Measurements from ENCODE around the gene RPS6KC1. TPM values are rescaled to one million over a fixed set of nuclear protein-coding genes. Genes with fewer than 3 reads are reported as not detected.
"Not testable (repeated sequence)": the region's sequence is repeated elsewhere in the genome, so short reads cannot be mapped to it uniquely, and the experiment has no call there.

Gene RPS6KC1
- total RNA-seq, 1 donor from 2014 or later = 50.5 TPM

DNA sequence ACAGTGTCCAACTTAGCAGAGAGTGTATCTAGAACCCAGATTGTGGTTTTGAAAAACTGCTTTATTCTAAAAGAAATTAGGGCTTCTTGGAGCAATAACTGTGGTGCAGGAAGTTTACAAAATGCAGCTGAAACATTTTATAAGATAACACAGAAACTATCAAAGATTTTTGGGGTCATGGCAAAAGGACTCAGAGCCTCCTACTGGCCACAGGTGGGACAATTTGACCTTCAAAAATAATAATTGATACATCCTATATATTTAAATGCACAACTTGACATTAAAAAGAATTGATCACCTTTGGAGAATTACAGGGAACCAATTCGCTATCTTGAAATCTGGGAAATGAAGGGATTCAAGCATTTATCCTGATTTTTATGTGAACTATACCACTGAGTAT, 235.2 kb downstream of the RPS6KC1 start:
- no peak for DNase-seq

DNA sequence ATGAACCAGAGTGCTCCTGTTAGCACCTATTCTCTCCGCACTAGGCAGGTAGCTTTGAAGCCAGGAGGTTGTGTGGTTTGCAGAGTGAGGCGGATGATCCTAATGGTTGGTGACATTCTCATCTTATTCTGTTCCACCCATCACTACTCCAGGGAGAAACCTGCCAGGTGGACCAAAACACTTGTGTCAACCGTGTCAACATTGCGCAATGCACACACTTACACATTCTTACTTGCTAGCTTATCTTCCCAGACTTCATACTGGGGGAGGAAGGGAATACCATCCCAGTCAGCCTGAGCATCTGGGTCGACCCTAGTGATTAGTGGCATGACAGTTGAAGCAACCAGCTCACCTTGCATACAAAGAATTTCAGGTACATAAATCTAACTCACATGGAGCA, 236.9 kb downstream of the RPS6KC1 start:
- no peak for DNase-seq

DNA sequence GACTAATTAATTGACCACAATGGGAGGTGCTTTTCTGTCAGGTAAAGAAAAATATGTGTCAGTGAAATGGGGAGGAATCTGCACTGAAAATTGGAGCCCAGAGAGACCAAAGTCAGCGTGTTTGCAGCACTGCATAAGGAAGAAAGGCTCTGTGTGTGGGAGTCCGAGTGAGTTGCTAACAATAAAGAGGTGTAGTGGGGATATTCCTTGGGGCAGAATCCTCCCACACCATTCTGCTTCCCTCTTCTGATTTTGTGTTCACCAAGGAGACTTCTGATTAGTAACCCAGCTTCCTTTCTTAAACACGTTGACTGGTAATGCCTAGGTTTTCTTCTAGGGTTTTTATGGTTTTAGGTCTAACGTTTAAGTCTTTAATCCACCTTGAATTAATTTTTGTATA, 240.5 kb downstream of the RPS6KC1 start:
- no peak for DNase-seq

DNA sequence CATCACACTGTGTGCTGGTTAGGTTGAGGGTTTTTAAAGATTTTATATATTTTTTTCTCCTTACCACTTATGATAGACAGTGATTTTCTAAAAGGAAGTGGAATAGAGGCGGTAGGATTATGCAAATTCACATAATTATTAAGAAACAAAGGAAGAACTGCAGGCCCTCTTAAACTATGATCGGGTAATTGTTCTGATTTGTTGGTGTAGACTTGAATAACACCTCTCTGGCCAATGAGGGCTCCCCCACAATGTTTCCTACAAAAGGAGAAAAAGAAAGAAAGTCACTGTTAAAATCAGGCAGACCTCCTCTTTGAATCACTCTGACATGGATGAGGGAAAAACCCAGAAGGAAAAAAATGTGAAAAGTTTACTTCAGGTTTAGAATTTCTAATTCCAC, 241.6 kb downstream of the RPS6KC1 start:
- DNase-seq = no peak

DNA sequence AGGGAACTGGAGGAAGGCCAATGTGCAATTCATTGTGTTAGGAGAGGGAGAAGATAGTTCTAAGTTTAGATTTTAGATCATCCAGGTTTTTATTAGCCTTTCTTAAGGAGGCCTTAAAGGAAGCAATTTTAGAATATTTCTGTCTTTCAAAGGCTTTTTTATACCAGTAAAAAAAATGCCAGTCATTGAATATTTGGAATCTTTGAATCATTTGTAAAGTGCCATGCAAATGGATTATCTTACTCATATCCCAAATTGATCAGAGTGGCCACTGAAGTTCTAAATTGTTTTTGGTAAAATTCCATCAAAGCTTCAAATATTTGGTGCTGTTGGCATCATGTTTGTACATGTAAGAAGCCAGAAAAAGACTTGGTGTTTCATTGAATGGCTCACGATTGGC, 244.8 kb downstream of the RPS6KC1 start:
- no peak for DNase-seq

DNA sequence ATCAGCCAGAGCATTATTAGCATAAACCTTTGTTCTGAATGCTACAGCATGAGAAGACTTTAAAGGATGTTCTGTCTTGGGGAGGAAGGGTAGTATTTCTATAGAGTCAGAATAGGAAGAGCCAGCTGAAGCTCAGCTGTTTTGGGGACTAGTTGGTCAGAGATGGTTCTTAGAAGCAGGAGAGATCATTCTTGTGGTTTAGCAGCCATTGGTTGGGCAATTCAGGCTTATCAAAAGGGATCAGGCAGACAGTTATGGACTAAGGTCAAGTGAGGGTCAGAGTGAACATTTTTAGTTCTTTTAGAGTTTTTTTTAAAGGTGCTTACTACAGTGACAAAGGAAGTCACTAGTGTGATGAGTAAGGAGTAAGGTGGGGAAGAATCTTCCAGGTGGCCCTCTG, 245.5 kb downstream of the RPS6KC1 start:
- no peak for DNase-seq

DNA sequence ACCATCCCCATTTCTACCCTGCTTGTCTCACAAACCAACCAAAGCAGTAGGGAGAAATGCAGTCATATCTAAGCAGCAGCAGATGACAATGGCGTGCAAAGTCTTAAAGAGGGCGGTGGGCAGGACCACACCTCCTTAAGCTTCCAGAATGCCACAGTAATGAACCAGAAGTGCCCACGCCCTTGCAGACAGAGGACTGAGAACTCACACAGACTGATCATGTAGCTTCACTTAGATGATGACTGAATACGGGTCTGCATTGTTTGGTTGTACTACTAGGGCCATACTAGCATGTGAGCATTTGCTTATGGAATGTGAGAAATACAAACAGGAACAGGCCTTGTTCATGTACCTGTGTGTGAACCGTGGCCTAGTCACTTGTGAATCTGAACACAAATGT, 246.0 kb downstream of the RPS6KC1 start:
- DNase-seq = no peak

DNA sequence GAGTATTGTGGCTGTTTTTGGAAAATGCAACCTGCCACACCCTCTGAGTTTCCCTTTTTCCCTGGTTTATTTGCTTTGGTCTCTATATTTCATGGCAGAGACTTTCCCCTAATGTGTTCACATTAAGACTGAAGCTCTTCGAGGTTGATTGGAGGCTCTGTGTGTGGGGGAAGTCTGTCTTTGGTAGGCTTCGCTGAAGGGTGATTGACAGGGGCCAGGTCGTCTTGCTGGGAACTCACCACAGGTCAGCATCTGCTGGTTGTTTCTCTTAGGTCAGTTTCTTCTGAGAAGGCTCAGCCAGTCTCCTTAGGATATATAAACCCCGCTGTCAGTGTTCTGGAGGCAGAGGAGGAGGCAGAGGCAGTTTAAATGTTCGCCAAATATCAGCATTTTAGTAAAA, 249.4 kb downstream of the RPS6KC1 start:
- DNase-seq = no peak

DNA sequence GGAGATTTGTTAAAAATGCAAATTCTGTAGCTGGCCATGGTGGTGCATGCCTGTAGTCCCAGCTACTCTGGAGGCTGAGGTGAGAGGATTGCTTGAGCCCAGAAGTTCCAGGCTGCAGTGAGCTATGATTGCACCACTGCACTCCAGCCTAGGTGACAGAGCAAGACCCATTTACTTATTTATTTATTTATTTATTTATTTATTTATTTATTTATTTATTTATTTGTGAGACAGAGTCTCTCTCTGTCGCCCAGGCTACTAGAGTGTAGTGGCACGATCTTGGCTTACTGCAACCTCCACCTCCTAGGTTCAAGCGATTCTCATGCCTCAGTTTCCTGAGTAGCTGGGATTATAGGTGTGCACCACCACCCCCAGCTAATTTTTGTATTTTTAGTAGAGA, 250.5 kb downstream of the RPS6KC1 start:
- not testable (repeated sequence) for DNase-seq

DNA sequence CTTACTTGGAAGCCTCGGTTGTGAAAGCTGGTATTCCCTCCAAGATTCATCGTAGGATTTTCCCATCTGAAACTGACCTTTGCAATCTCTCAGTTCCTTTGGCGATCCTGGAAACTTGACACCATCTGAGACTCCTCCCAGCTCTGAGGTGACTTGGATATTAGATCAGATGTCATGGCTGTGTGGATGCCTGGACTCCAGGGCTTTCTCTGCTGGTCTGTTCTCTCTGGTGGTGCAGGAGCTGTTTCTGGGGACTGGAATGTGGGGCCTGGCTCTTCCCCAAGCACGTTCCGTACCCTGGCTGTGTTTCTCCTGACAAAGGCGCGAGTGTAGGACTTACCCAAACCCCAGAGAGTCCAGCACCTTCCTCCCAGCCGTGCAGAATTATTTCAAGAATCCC, 252.2 kb downstream of the RPS6KC1 start:
- no peak for DNase-seq

DNA sequence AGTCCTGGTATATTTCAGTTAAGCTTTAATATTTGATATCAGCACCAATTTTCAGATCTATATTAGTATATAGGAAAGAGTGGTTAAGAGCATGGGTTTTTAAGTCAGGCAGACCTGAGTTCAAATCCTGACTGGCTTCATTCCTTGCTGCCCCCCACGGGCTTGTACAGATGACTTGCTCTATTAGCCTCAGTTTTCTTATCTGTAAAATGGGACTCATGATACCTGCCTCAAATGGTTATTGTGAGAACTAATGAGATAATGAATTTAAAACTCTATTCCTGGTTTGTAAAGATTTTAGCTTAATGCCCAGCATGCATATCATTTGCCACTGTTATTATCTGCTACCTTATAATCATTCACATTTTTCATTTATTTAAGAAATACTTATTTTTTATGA, 264.5 kb downstream of the RPS6KC1 start:
- no peak for DNase-seq

DNA sequence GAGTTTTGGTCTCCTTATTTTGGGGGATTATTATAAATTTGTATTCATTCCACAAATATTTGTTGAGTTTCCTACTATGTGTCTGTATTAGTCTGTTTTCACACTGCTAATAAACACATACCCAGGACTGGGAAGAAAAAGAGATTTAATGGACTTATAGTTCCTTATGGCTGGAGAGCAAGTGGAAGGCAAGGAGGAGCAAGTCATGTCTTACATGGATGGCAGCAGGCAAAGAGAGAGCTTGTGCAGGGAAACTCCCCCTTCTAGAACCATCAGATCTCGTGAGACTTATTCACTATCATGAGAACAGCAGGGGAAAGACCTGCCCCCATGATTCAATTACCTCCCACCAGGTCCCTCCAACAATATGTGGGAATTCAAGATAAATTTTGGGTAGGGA, 267.4 kb downstream of the RPS6KC1 start:
- not testable (repeated sequence) for DNase-seq

DNA sequence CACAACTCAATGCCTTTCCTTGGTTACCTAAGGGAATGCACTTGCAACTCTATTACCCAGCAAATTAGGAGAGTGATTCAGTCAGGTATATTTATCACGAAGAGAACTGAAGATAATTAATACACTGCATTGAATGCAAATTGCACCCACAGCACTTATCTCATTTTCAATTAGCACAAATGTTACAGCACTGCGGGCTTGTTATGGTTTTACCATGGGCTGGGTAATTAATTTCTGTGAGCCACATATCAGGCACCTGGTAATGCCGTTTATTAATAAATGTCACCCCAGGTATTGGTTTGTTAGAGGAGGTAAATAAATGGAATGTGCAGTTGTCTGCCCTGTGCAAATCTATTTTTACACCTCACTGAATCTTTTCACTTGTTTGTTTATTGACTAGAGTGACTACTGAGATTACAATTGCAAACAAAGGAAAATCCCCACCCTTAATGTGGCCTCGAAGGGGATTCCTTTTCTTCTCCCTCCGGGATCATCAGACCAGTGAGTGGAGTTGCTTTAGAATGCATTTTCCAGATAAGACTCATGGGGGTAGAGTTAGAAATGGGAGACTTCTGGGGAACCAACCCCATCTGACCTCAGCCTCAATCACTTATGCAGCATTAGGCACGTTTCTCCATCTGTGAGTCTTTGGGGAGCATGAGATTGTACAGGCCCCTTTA, 269.3 kb downstream of the RPS6KC1 start:
- DNase-seq = no peak

Other genes with a start within 250 kb of the RPS6KC1 start
- gene SPATA45, start 203.6 kb upstream of the RPS6KC1 start, total RNA-seq = not detected
- 12.3 TPM for gene FLVCR1, start 193.0 kb upstream of the RPS6KC1 start, total RNA-seq
- 17.3 TPM for gene VASH2, start 100.7 kb upstream of the RPS6KC1 start, total RNA-seq
- gene ANGEL2, start 35.4 kb upstream of the RPS6KC1 start, total RNA-seq = 47.0 TPM

All from tongue (tissue), 2 donors.